T-cell (primary cell): ENCODE measurements around the gene GALNT9. TPM values are rescaled to one million over a fixed set of nuclear protein-coding genes. Genes with fewer than 3 reads are reported as not detected.

Source experiments
- ATAC-seq, 4 experiments: fragments of 200-7000 bp in 3 of 4; fragments of 150-1000 bp in 1 of 4; cut with Tn5 transposase; replicated peaks in 1 of 4; 1 replicate in 3 of 4; 2 replicates in 1 of 4; pipeline ENCODE4 v1.10.0; 2021; ENCODE audit warnings: moderate library complexity in 3 of 4, mild to moderate bottlenecking in 2 of 4, moderate number of reproducible peaks in 1 of 4
- CTCF ChIA-PET, 2 donors: fragments of 300-600 bp; sonication (Branson Sonifier 250); formaldehyde crosslinking; loops; one replicate each; lab custom pipeline; 2022; ENCODE audit warnings: antibody characterized with exemption in 2 of 2; lab: Charles Lee
- POLR2A ChIA-PET, 2 donors: fragments of 300-600 bp; sonication (Branson Sonifier 250); formaldehyde crosslinking; loops; one replicate each; lab custom pipeline; 2022; ENCODE audit warnings: antibody characterized with exemption in 2 of 2; lab: Charles Lee
- DNase-seq, 35 experiments: peaks; one replicate each; pipeline versions ENCODE4 v3.0.0 to v3.0.0-alpha.2; 2013 to 2023
- H3K27ac ChIP-seq: one replicate; pipeline ENCODE4 v1.5.1; 2013; ENCODE audit warnings: low read length
- H3K27me3 ChIP-seq, 2 experiments: replicated peaks in 1 of 2; 1 replicate in 1 of 2; 2 replicates in 1 of 2; pipeline versions ENCODE4 v1.6.1 to v1.7.0; 2013; ENCODE audit warnings: low read length in 1 of 2, mixed read lengths in 1 of 2; ENCODE audit not compliant: control insufficient read depth in 2 of 2, insufficient read depth in 2 of 2; ENCODE audit errors: extremely low read depth in 1 of 2
- H3K36me3 ChIP-seq, 2 donors: 1 replicate in 1 of 2; 2 replicates in 1 of 2; pipeline versions ENCODE4 v1.6.1 to v1.7.0; 2013; ENCODE audit warnings: low read length in 1 of 2; ENCODE audit not compliant: control insufficient read depth in 2 of 2, insufficient read depth in 1 of 2; ENCODE audit errors: extremely low read depth in 1 of 2
- H3K4me1 ChIP-seq, 2 experiments: 1 replicate in 1 of 2; 2 replicates in 1 of 2; pipeline versions ENCODE4 v1.6.1 to v1.7.0; 2013; ENCODE audit warnings: low read length in 2 of 2, mixed read lengths in 1 of 2; ENCODE audit not compliant: insufficient read depth in 2 of 2, control insufficient read depth in 1 of 2; ENCODE audit errors: extremely low read depth in 1 of 2
- H3K4me3 ChIP-seq, 2 donors: 1 replicate in 1 of 2; 2 replicates in 1 of 2; pipeline versions ENCODE4 v1.5.1 to v1.7.0; 2013; ENCODE audit warnings: mild to moderate bottlenecking in 2 of 2, low read length in 1 of 2, moderate library complexity in 1 of 2; ENCODE audit not compliant: control insufficient read depth in 1 of 2; ENCODE audit errors: extremely low read depth in 1 of 2
- H3K9me3 ChIP-seq: 2 replicates; pipeline ENCODE4 v1.7.0; 2013
- H3K27ac Mint-ChIP-seq, 2 donors: one replicate each; pipeline ENCODE4 v1.8.0; 2020 to 2021; ENCODE audit warnings: mild to moderate bottlenecking in 2 of 2, mixed read lengths in 2 of 2
- H3K27me3 Mint-ChIP-seq, 2 donors: one replicate each; pipeline ENCODE4 v1.8.0; 2021 to 2022; ENCODE audit warnings: mixed read lengths in 2 of 2
- H3K36me3 Mint-ChIP-seq: one replicate; pipeline ENCODE4 v1.8.0; 2021; ENCODE audit warnings: mixed read lengths
- H3K4me1 Mint-ChIP-seq, 3 donors: one replicate each; pipeline ENCODE4 v1.8.0; 2020 to 2022; ENCODE audit warnings: mixed read lengths in 3 of 3, mild to moderate bottlenecking in 1 of 3
- H3K4me3 Mint-ChIP-seq, 3 donors: one replicate each; pipeline ENCODE4 v1.8.0; 2020 to 2022; ENCODE audit warnings: mild to moderate bottlenecking in 3 of 3, mixed read lengths in 3 of 3, moderate library complexity in 3 of 3
- H3K9me3 Mint-ChIP-seq, 3 donors: one replicate each; pipeline ENCODE4 v1.8.0; 2020 to 2022; ENCODE audit warnings: mixed read lengths in 3 of 3
- WGBS: methylation state at CpG from one replicate; pipeline ENCODE4 v1.1.5; 2013; ENCODE audit warnings: missing lambda C conversion rate; ENCODE audit not compliant: insufficient coverage; 5-methylcytosine and 5-hydroxymethylcytosine counted together
- total RNA-seq, 35 experiments: library from RNA in 6 of 35; stranded (reverse) in 6 of 35; fragments of 120-200 nt in 1 of 35; gene quantifications; one replicate each; pipeline versions ENCODE4 v1.2.1 to v1.2.4 and lab custom pipeline; 2013 to 2026

Gene GALNT9
- total RNA-seq, 5 donors from 2014 or later (not counting 1 experiment from before 2014, with no cell fraction given), result 0.72 TPM; not detected in 4

GRCh38 chr12:132204063-132204792 is 125.2 kb downstream of the GALNT9 start:
- ChIA-PET POLR2A (no interaction called here), CTCF (no interaction called here)
- 67% methylated on average over 27 of the region's 33 CpGs for WGBS
- peaks cover 0 to 14% of the 10 kb centered on the region in 2 experiments for H3K4me1 ChIP-seq
- no peak overlapping the region for H3K4me3 ChIP-seq
- no peaks in the 10 kb centered on the region for H3K36me3 ChIP-seq
- H3K27ac ChIP-seq, result no peak overlapping the region
- DNase-seq (no peak), ATAC-seq (no peak)
- peak overlapping the region in 1 of 2 donors; percentile 14 for H3K27ac Mint-ChIP-seq
- H3K4me3 Mint-ChIP-seq, result peak overlapping the region in 1 of 3 donors; percentile 27
- peaks cover 0 to 12% (median 1%) of the 10 kb centered on the region in 3 donors for H3K4me1 Mint-ChIP-seq
- no peaks in the 10 kb centered on the region for H3K36me3 Mint-ChIP-seq
- H3K27me3 ChIP-seq, result peaks cover 6 to 65% of the 10 kb centered on the region in 2 experiments
- peaks cover 16 to 44% of the 10 kb centered on the region in 2 donors for H3K27me3 Mint-ChIP-seq
- H3K9me3 ChIP-seq, result no peaks in the 10 kb centered on the region
- no peaks in the 10 kb centered on the region for H3K9me3 Mint-ChIP-seq

GRCh38 chr12:132202929-132203721 is 126.3 kb downstream of the GALNT9 start:
- ATAC-seq, result no peak
- no peaks in the 10 kb centered on the region for H3K9me3 ChIP-seq
- Mint-ChIP-seq H3K27me3 (peaks cover 16 to 44% of the 10 kb centered on the region in 2 donors), H3K4me3 (no peak overlapping the region), H3K9me3 (no peaks in the 10 kb centered on the region), H3K27ac (no peak overlapping the region), H3K4me1 (peaks cover 0 to 12% (median 1%) of the 10 kb centered on the region in 3 donors), H3K36me3 (no peaks in the 10 kb centered on the region)
- H3K36me3 ChIP-seq, result no peaks in the 10 kb centered on the region
- ChIA-PET CTCF (no interaction called here), POLR2A (no interaction called here)
- H3K4me1 ChIP-seq, result peaks cover 0 to 14% of the 10 kb centered on the region in 2 experiments
- no peak for DNase-seq
- H3K4me3 ChIP-seq, result no peak overlapping the region
- H3K27ac ChIP-seq, result no peak overlapping the region
- H3K27me3 ChIP-seq, result peaks cover 6 to 62% of the 10 kb centered on the region in 2 experiments
- WGBS, result 84% methylated on average over 36 of the region's 42 CpGs

- no peaks in the 10 kb centered on the region for H3K36me3 ChIP-seq
- H3K9me3 ChIP-seq, result no peaks in the 10 kb centered on the region
- Mint-ChIP-seq H3K4me3 (no peak overlapping the region), H3K27me3 (peaks cover 12 to 32% of the 10 kb centered on the region in 2 donors), H3K36me3 (no peaks in the 10 kb centered on the region), H3K9me3 (no peaks in the 10 kb centered on the region), H3K27ac (no peak overlapping the region), H3K4me1 (peaks cover 0 to 12% (median 1%) of the 10 kb centered on the region in 3 donors)
- no peak overlapping the region for H3K4me3 ChIP-seq
- H3K27ac ChIP-seq, result no peak overlapping the region
- ChIA-PET CTCF (no interaction called here), POLR2A (no interaction called here)
- no peak for DNase-seq
- WGBS, result 87% methylated on average over 22 of the region's 23 CpGs
- H3K4me1 ChIP-seq, result peaks cover 0 to 14% of the 10 kb centered on the region in 2 experiments
- no peak for ATAC-seq
- H3K27me3 ChIP-seq, result peaks cover 4 to 49% of the 10 kb centered on the region in 2 experiments
Measured at GRCh38 chr12:132201391-132202120, 127.8 kb downstream of the GALNT9 start.

- Histone ChIP-seq H3K4me1 (peaks cover 0 to 11% of the 10 kb centered on the region in 2 experiments), H3K27me3 (peaks cover 4 to 41% of the 10 kb centered on the region in 2 experiments), H3K36me3 (no peaks in the 10 kb centered on the region), H3K9me3 (no peaks in the 10 kb centered on the region), H3K27ac (no peak overlapping the region), H3K4me3 (no peak overlapping the region)
- peaks cover 0 to 12% (median 1%) of the 10 kb centered on the region in 3 donors for H3K4me1 Mint-ChIP-seq
- H3K27ac Mint-ChIP-seq, result no peak overlapping the region
- CTCF ChIA-PET, result no interaction called here
- H3K9me3 Mint-ChIP-seq, result no peaks in the 10 kb centered on the region
- POLR2A ChIA-PET, result no interaction called here
- WGBS, result 82% methylated on average over 19 of the region's 19 CpGs
- no peak for ATAC-seq
- H3K36me3 Mint-ChIP-seq, result no peaks in the 10 kb centered on the region
- DNase-seq, result no peak
- peaks cover 12 to 25% of the 10 kb centered on the region in 2 donors for H3K27me3 Mint-ChIP-seq
- H3K4me3 Mint-ChIP-seq, result no peak overlapping the region
Measured at GRCh38 chr12:132200800-132201199, 128.6 kb downstream of the GALNT9 start.

- H3K27ac ChIP-seq, result no peak overlapping the region
- ChIA-PET CTCF (interaction anchor here in 1 of 2 donors (0.5 kb wide), 2 partner anchors 324 to 374 kb away, joined by 3 to 5 read pairs; no protein-coding TSS in a partner anchor), POLR2A (no interaction called here)
- H3K36me3 Mint-ChIP-seq, result no peaks in the 10 kb centered on the region
- peaks cover 0 to 6% (median 0%) of the 10 kb centered on the region in 3 donors for H3K4me1 Mint-ChIP-seq
- no peak overlapping the region for H3K27ac Mint-ChIP-seq
- peaks cover 2 to 30% of the 10 kb centered on the region in 2 experiments for H3K27me3 ChIP-seq
- WGBS, result 80% methylated on average over 21 of the region's 24 CpGs
- H3K4me1 ChIP-seq, result no peaks in the 10 kb centered on the region
- no peak overlapping the region for H3K4me3 Mint-ChIP-seq
- no peaks in the 10 kb centered on the region for H3K36me3 ChIP-seq
- no peak overlapping the region for H3K4me3 ChIP-seq
- no peaks in the 10 kb centered on the region for H3K9me3 Mint-ChIP-seq
- H3K9me3 ChIP-seq, result no peaks in the 10 kb centered on the region
- ATAC-seq (no peak), DNase-seq (no peak)
- peaks cover 9 to 15% of the 10 kb centered on the region in 2 donors for H3K27me3 Mint-ChIP-seq
Measured at GRCh38 chr12:132199526-132200319, 129.7 kb downstream of the GALNT9 start.
